Endothelial cell of umbilical vein (primary cell): ENCODE data around the gene RECK. TPM values are rescaled to one million over a fixed set of nuclear protein-coding genes. Genes with fewer than 3 reads are reported as not detected.

Source experiments
- BruUV-seq: library from RNA; stranded (reverse); fragments of 400-500 nt; replicated peaks from 2 replicates; lab custom pipeline; 2021; lab: Mats Ljungman, UMichigan
- CTCF ChIA-PET: fragments of 300-600, 350-600 bp; sonication (Branson Sonifier 250); formaldehyde crosslinking; loops from one replicate; lab custom pipeline; 2021; ENCODE audit warnings: antibody characterized with exemption, inconsistent platforms; lab: Charles Lee
- POLR2A ChIA-PET: fragments of 300-600, 350-600 bp; sonication (Branson Sonifier 250); formaldehyde crosslinking; loops from one replicate; lab custom pipeline; 2021; ENCODE audit warnings: antibody characterized with exemption, inconsistent platforms; lab: Charles Lee
- DNase-seq: peaks from one replicate; pipeline ENCODE4 v3.0.0-alpha.2; 2011; ENCODE audit warnings: low read depth, low spot score
- FAIRE-seq: peaks from 2 replicates; lab custom pipeline; 2011; peaks lifted over from hg19 to GRCh38; lab: Jason Lieb, UNC
- H2AFZ ChIP-seq: 2 replicates; pipeline ENCODE4 v1.6.0; 2012; ENCODE audit warnings: low read depth, low read length, control low read depth, inconsistent platforms
- H3K27ac ChIP-seq: 2 replicates; pipeline ENCODE4 v1.5.1; 2011; ENCODE audit warnings: low read depth, mild to moderate bottlenecking, control low read depth, low read length, moderate library complexity; ENCODE audit not compliant: insufficient read depth
- H3K27me3 ChIP-seq, 2 experiments: 2 replicates each; pipeline versions ENCODE4 v1.6.0 to v1.6.1; 2011; ENCODE audit warnings: low read length in 2 of 2, mixed read lengths in 1 of 2; ENCODE audit not compliant: control insufficient read depth in 2 of 2, insufficient read depth in 2 of 2
- H3K36me3 ChIP-seq, 2 experiments: 2 replicates in 1 of 2; 3 replicates in 1 of 2; pipeline ENCODE4 v1.5.1; 2011; ENCODE audit warnings: low read length in 2 of 2, mild to moderate bottlenecking in 1 of 2, moderate library complexity in 1 of 2; ENCODE audit not compliant: control insufficient read depth in 2 of 2, insufficient read depth in 2 of 2; ENCODE audit errors: extremely low read depth in 1 of 2
- H3K4me1 ChIP-seq: 3 replicates; pipeline ENCODE4 v1.5.1; 2011; ENCODE audit warnings: mild to moderate bottlenecking, low read length; ENCODE audit not compliant: control insufficient read depth, insufficient read depth; ENCODE audit errors: extremely low read depth
- H3K4me2 ChIP-seq: 2 replicates; pipeline ENCODE4 v1.6.1; 2011; ENCODE audit warnings: low read length, control low read depth, mixed read lengths; ENCODE audit not compliant: insufficient read depth
- H3K4me3 ChIP-seq, 3 experiments: fragments of 200-600 bp in 1 of 3; sonication (generic), shearing (Covaris generic) in 1 of 3; replicated peaks in 1 of 3; 2 replicates each; pipeline ENCODE4 v1.5.1; 2011 to 2016; ENCODE audit warnings: control low read depth in 3 of 3, low read length in 3 of 3, mild to moderate bottlenecking in 2 of 3, inconsistent platforms in 1 of 3, low read depth in 1 of 3, moderate library complexity in 1 of 3; ENCODE audit not compliant: insufficient read depth in 1 of 3
- H3K79me2 ChIP-seq: 2 replicates; pipeline ENCODE4 v1.6.0; 2012; ENCODE audit warnings: low read length, inconsistent platforms; ENCODE audit not compliant: control insufficient read depth, insufficient read depth
- H3K9ac ChIP-seq: replicated peaks from 2 replicates; pipeline ENCODE3; 2011; ENCODE audit warnings: low read length, control low read depth; ENCODE audit not compliant: insufficient read depth; ENCODE audit errors: extremely low read depth
- H3K9me1 ChIP-seq: replicated peaks from 3 replicates; pipeline ENCODE4 v1.6.0; 2011; ENCODE audit warnings: mild to moderate bottlenecking, low read length; ENCODE audit not compliant: control insufficient read depth, insufficient read depth; ENCODE audit errors: extremely low read depth
- H3K9me3 ChIP-seq: replicated peaks from 2 replicates; pipeline ENCODE4 v1.5.1; 2012; ENCODE audit warnings: low read length, inconsistent platforms; ENCODE audit not compliant: control insufficient read depth, insufficient read depth
- H4K20me1 ChIP-seq: replicated peaks from 2 replicates; pipeline ENCODE3; 2011; ENCODE audit warnings: mild to moderate bottlenecking, low read length; ENCODE audit not compliant: control insufficient read depth, insufficient read depth; ENCODE audit errors: extremely low read depth
- CTCF ChIP-seq, 2 donors: IDR thresholded peaks; 1 replicate in 1 of 2; 2 replicates in 1 of 2; pipeline ENCODE4 v1.5.1; 2011; ENCODE audit warnings: low read length in 2 of 2, mild to moderate bottlenecking in 2 of 2, moderate library complexity in 2 of 2, control low read depth in 1 of 2, inconsistent platforms in 1 of 2, low read depth in 1 of 2; ENCODE audit not compliant: insufficient read depth in 1 of 2; ENCODE audit errors: extremely low read depth in 1 of 2
- EZH2 ChIP-seq: IDR thresholded peaks from 2 replicates; pipeline ENCODE4 v1.6.1; 2012; ENCODE audit warnings: borderline replicate concordance, low read depth, mild to moderate bottlenecking, moderate library complexity, low read length, inconsistent platforms; ENCODE audit not compliant: severe bottlenecking
- FOS ChIP-seq: IDR thresholded peaks from 2 replicates; pipeline ENCODE4 v1.6.1; 2011; ENCODE audit warnings: mild to moderate bottlenecking, low read length, moderate library complexity, borderline replicate concordance; ENCODE audit not compliant: insufficient read depth
- GATA2 ChIP-seq: IDR thresholded peaks from 2 replicates; pipeline ENCODE4 v1.7.0; 2011; ENCODE audit warnings: low read depth, mild to moderate bottlenecking, moderate library complexity, mixed read lengths, low read length; ENCODE audit not compliant: insufficient read length, insufficient read depth
- JUN ChIP-seq: IDR thresholded peaks from 2 replicates; pipeline ENCODE4 v1.6.1; 2011; ENCODE audit warnings: borderline replicate concordance, low read depth; ENCODE audit not compliant: insufficient read length, insufficient read depth
- MAX ChIP-seq: IDR thresholded peaks from 2 replicates; pipeline ENCODE4 v1.6.1; 2011; ENCODE audit not compliant: insufficient read depth, insufficient read length
- MYC ChIP-seq: IDR thresholded peaks from one replicate; pipeline ENCODE4 v1.6.1; 2011; ENCODE audit warnings: mild to moderate bottlenecking, low read depth, low read length
- POLR2A ChIP-seq: IDR thresholded peaks from 2 replicates; pipeline ENCODE4 v1.6.1; 2012; ENCODE audit warnings: low read depth, mild to moderate bottlenecking, control low read depth, low read length
- POLR2AphosphoS5 ChIP-seq: IDR thresholded peaks from 2 replicates; pipeline ENCODE4 v1.6.1; 2012; ENCODE audit warnings: low read depth, mild to moderate bottlenecking, control low read depth, low read length, moderate library complexity; ENCODE audit not compliant: insufficient read depth
- dilution Hi-C: fragments of 300-500 bp; cut with MboI; formaldehyde crosslinking; loops from one replicate; pipeline ENCODE4 v1.15.0; 2019; ENCODE audit warnings: low sequenced_read_pairs; ENCODE audit not compliant: extremely low pct_ligation_motif_present
- intact Hi-C: fragments of 100-400 bp; cut with micrococcal nuclease; formaldehyde crosslinking; loops from one replicate; pipeline ENCODE4 v1.10.0; 2022
- polyA plus RNA-seq, 4 experiments: library from polyadenylated mRNA; depleted of rRNA in 3 of 4; stranded (reverse) in 3 of 4; unstranded in 1 of 4; fragments of >200 nt; gene quantifications; 2 replicates each; pipeline versions ENCODE4 v1.2.1 to v1.2.3, GENCODE V29; 2011 to 2012; ENCODE audit warnings: missing spikeins in 1 of 4
- total RNA-seq: library from RNA; stranded (reverse); gene quantifications from 2 replicates; pipeline ENCODE4 v1.2.3, GENCODE V29; 2021

Gene RECK
- total and polyA plus RNA-seq, 2 donors (not counting 3 experiments of a cell fraction or from before 2014, with no cell fraction given) = 12.0 to 14.1 TPM

GRCh38 chr9:36063804-36064447 lies 27.2 kb downstream of the RECK start:
- H3K4me2 ChIP-seq = no peak overlapping the region
- FAIRE-seq = no peak
- POLR2A ChIA-PET = no interaction called here
- peaks cover 0 to 8% of the 10 kb centered on the region in 2 experiments for H3K36me3 ChIP-seq
- no peaks in the 10 kb centered on the region for H3K9me3 ChIP-seq
- no peak overlapping the region for H3K9ac ChIP-seq
- no peaks in the 10 kb centered on the region for H3K9me1 ChIP-seq
- no peak overlapping the region for H3K4me3 ChIP-seq
- H3K4me1 ChIP-seq = peaks cover 3% of the 10 kb centered on the region
- H3K27ac ChIP-seq = no peak overlapping the region
- CTCF ChIA-PET = interaction anchor here (0.5 to 1.3 kb wide), 5 partner anchors 7 to 182 kb away, joined by 3 to 6 read pairs (median 4); no protein-coding TSS in a partner anchor
- dilution Hi-C loops (no loop called here), intact Hi-C loops (no loop called here)
- no peaks in the 10 kb centered on the region for H3K27me3 ChIP-seq
- H3K79me2 ChIP-seq = no peaks in the 10 kb centered on the region
- no TSS peak for BruUV-seq
- H2AFZ ChIP-seq = no peak overlapping the region
- H4K20me1 ChIP-seq = no peaks in the 10 kb centered on the region
- DNase-seq = no peak
- TF ChIP-seq MYC (no peak), GATA2 (no peak), EZH2 (no peak), POLR2AphosphoS5 (no peak), FOS (no peak), MAX (no peak), POLR2A (no peak), CTCF (IDR thresholded peaks at IDR 0.05; ENCODE audit: extremely low read depth in 1 of 2, insufficient read depth in 1 of 2, low read depth in 1 of 2, low read length in 2 of 2) (no peak), JUN (no peak)
